ENCODE measurements around the gene PRR12. TPM values are rescaled to one million over a fixed set of nuclear protein-coding genes. Genes with fewer than 3 reads are reported as not detected.

The PRR12 gene
- total RNA-seq, 1 donor, result 2.2 TPM

GRCh38 chr19:49656456-49657109 is 65.6 kb downstream of the PRR12 start:
- H3K36me3 ChIP-seq (ENCODE audit: insufficient read depth, low read length), result peaks cover 71% of the 10 kb centered on the region
- H3K9me3 ChIP-seq (ENCODE audit: low read depth, low read length), result no peaks in the 10 kb centered on the region
- TF ChIP-seq CTCF (IDR thresholded peaks at IDR 0.05; ENCODE audit: extremely low read depth, low read depth, low read length), result no peak

GRCh38 chr19:49657493-49658138 is 66.6 kb downstream of the PRR12 start:
- H3K36me3 ChIP-seq (ENCODE audit: insufficient read depth, low read length), result peaks cover 75% of the 10 kb centered on the region
- no peak for DNase-seq (ENCODE audit: insufficient read length, low spot score, missing footprints)
- H4K20me1 ChIP-seq (ENCODE audit: insufficient read depth, low read length), result peaks cover 13% of the 10 kb centered on the region

More at GRCh38 chr19:49656456-49657109, 65.6 kb downstream of the PRR12 start:
- H2AFZ ChIP-seq (ENCODE audit: low read length), result no peak overlapping the region
- H4K20me1 ChIP-seq (ENCODE audit: insufficient read depth, low read length), result peaks cover 13% of the 10 kb centered on the region
- no peak for DNase-seq (ENCODE audit: insufficient read length, low spot score, missing footprints)
- no peaks in the 10 kb centered on the region for H3K4me1 ChIP-seq (ENCODE audit: insufficient read depth, low read length)
- no peak overlapping the region for H3K4me2 ChIP-seq (ENCODE audit: insufficient read depth, low read length)
- no peaks in the 10 kb centered on the region for H3K27me3 ChIP-seq (ENCODE audit: insufficient read depth, low read length)
- H3K27ac ChIP-seq (ENCODE audit: low read depth, low read length), result no peak overlapping the region
- H3K4me3 ChIP-seq (ENCODE audit: insufficient read depth, low read length), result no peak overlapping the region
- H3K79me2 ChIP-seq (ENCODE audit: insufficient read depth, low read length), result peaks cover 19% of the 10 kb centered on the region

GRCh38 chr19:49658139-49658517 is 67.1 kb downstream of the PRR12 start:
- no peak overlapping the region for H2AFZ ChIP-seq (ENCODE audit: low read length)
- no peak for TF ChIP-seq CTCF (IDR thresholded peaks at IDR 0.05; ENCODE audit: extremely low read depth, low read depth, low read length)
- peaks cover 76% of the 10 kb centered on the region for H3K36me3 ChIP-seq (ENCODE audit: insufficient read depth, low read length)
- no peaks in the 10 kb centered on the region for H3K4me1 ChIP-seq (ENCODE audit: insufficient read depth, low read length)
- no peaks in the 10 kb centered on the region for H3K27me3 ChIP-seq (ENCODE audit: insufficient read depth, low read length)
- no peak for DNase-seq (ENCODE audit: insufficient read length, low spot score, missing footprints)
- no peak overlapping the region for H3K4me2 ChIP-seq (ENCODE audit: insufficient read depth, low read length)
- peaks cover 19% of the 10 kb centered on the region for H3K79me2 ChIP-seq (ENCODE audit: insufficient read depth, low read length)
- peaks cover 13% of the 10 kb centered on the region for H4K20me1 ChIP-seq (ENCODE audit: insufficient read depth, low read length)
- H3K9me3 ChIP-seq (ENCODE audit: low read depth, low read length), result no peaks in the 10 kb centered on the region
- H3K27ac ChIP-seq (ENCODE audit: low read depth, low read length), result no peak overlapping the region
- no peak overlapping the region for H3K4me3 ChIP-seq (ENCODE audit: insufficient read depth, low read length)

More at GRCh38 chr19:49657493-49658138, 66.6 kb downstream of the PRR12 start:
- Histone ChIP-seq H3K4me1 (ENCODE audit: insufficient read depth, low read length) (no peaks in the 10 kb centered on the region), H3K4me3 (ENCODE audit: insufficient read depth, low read length) (no peak overlapping the region), H2AFZ (ENCODE audit: low read length) (no peak overlapping the region), H3K9me3 (ENCODE audit: low read depth, low read length) (no peaks in the 10 kb centered on the region), H3K27me3 (ENCODE audit: insufficient read depth, low read length) (no peaks in the 10 kb centered on the region), H3K27ac (ENCODE audit: low read depth, low read length) (no peak overlapping the region), H3K79me2 (ENCODE audit: insufficient read depth, low read length) (peaks cover 19% of the 10 kb centered on the region), H3K4me2 (ENCODE audit: insufficient read depth, low read length) (no peak overlapping the region)
- TF ChIP-seq CTCF (IDR thresholded peaks at IDR 0.05; ENCODE audit: extremely low read depth, low read depth, low read length), result no peak

All from osteoblast (primary cell).